ENCODE data around the gene C1QTNF6.

- no peak for TF ChIP-seq CTCF (IDR thresholded peaks at IDR 0.05)
- no peak for TF ChIP-seq USF1 (IDR thresholded peaks at IDR 0.05; ENCODE audit: borderline replicate concordance, low read depth)
- TF ChIP-seq YY1 (IDR thresholded peaks at IDR 0.05; ENCODE audit: low read depth) = no peak
- TF ChIP-seq POLR2AphosphoS5 (IDR thresholded peaks at IDR 0.05; ENCODE audit: low read depth, low read length) = no peak
- no peak for TF ChIP-seq MXI1 (IDR thresholded peaks at IDR 0.05; ENCODE audit: low read depth, low read length)
- TF ChIP-seq CHD2 (IDR thresholded peaks at IDR 0.05; ENCODE audit: low read length, partially characterized antibody) = no peak
- TF ChIP-seq JUND (IDR thresholded peaks at IDR 0.05) = no peak
- no peak for TF ChIP-seq NRF1 (IDR thresholded peaks at IDR 0.05; ENCODE audit: low read depth, low read length)
- no peak for TF ChIP-seq RAD21 (IDR thresholded peaks at IDR 0.05; ENCODE audit: low read length)
Measured at GRCh38 chr22:37192204-37192603, 4.2 kb upstream of the C1QTNF6 start.
